Neural cell (in vitro differentiated cells): ENCODE data around the gene TP53TG5.

Experiments
- CTCF ChIP-seq: fragments of 450-650 bp; IDR thresholded peaks from 2 replicates; pipeline ENCODE4 v1.5.1; 2014; ENCODE audit warnings: antibody characterized with exemption, mild to moderate bottlenecking, moderate library complexity; ENCODE audit not compliant: poor library complexity, severe bottlenecking
- EP300 ChIP-seq: fragments of 450-650 bp; conservative IDR thresholded peaks from 2 replicates; pipeline ENCODE4 v1.6.1; 2014; ENCODE audit warnings: antibody characterized with exemption, mild to moderate bottlenecking, moderate library complexity; ENCODE audit not compliant: poor library complexity, severe bottlenecking
- EZH2 ChIP-seq: fragments of 200-600, 300-800 bp; shearing (Covaris generic), sonication (generic); IDR thresholded peaks from 2 replicates; pipeline ENCODE4 v1.6.1; 2014; ENCODE audit warnings: antibody characterized with exemption, low read length, borderline replicate concordance, mild to moderate bottlenecking; ENCODE audit not compliant: insufficient read depth, poor library complexity, severe bottlenecking
- MXI1 ChIP-seq: fragments of 450-650 bp; conservative IDR thresholded peaks from 2 replicates; pipeline ENCODE4 v1.6.1; 2014; ENCODE audit warnings: antibody characterized with exemption, mild to moderate bottlenecking; ENCODE audit not compliant: poor library complexity, severe bottlenecking
- POLR2AphosphoS5 ChIP-seq: IDR thresholded peaks from 2 replicates; pipeline ENCODE4 v1.6.1; 2012
- RAD21 ChIP-seq: fragments of 450-650 bp; conservative IDR thresholded peaks from 2 replicates; pipeline ENCODE4 v1.6.1; 2014; ENCODE audit warnings: antibody characterized with exemption, mild to moderate bottlenecking, moderate library complexity
- SMC3 ChIP-seq: fragments of 450-650 bp; conservative IDR thresholded peaks from 2 replicates; pipeline ENCODE4 v1.6.1; 2014; ENCODE audit warnings: antibody characterized with exemption, mild to moderate bottlenecking, moderate library complexity; ENCODE audit not compliant: poor library complexity
- TAF1 ChIP-seq: IDR thresholded peaks from 2 replicates; pipeline ENCODE4 v1.6.1; 2012; ENCODE audit warnings: low read depth

GRCh38 chr20:45354423-45355208 lies 23.5 kb downstream of the TP53TG5 start:
- TF ChIP-seq CTCF (no peak), TAF1 (no peak), EP300 (no peak), EZH2 (no peak), POLR2AphosphoS5 (no peak), RAD21 (no peak), SMC3 (no peak), MXI1 (no peak)
